Activated CD8-positive, alpha-beta memory T cell treated with anti-CD3 and anti-CD28 coated beads for 4 hours (primary cell): Measurements from ENCODE around the gene CXXC5.

Experiments used
- DNase-seq, 2 donors: peaks; one replicate each; pipeline ENCODE4 v3.0.0-alpha.2; 2020; ENCODE audit warnings: low read depth in 2 of 2

Gene CXXC5

GRCh38 chr5:139638736-139639618, 9.2 kb upstream of the CXXC5 start:
- DNase-seq, result no peak

- DNase-seq, result no peak
Measured at GRCh38 chr5:139639619-139640380, 8.3 kb upstream of the CXXC5 start.

- no peak for DNase-seq
Measured at GRCh38 chr5:139640421-139641115, 7.6 kb upstream of the CXXC5 start.

- DNase-seq, result no peak
Measured at GRCh38 chr5:139641116-139642080, 6.8 kb upstream of the CXXC5 start.

- no peak for DNase-seq
Measured at GRCh38 chr5:139642213-139642612, 5.9 kb upstream of the CXXC5 start.

- no peak for DNase-seq
Measured at GRCh38 chr5:139642891-139643871, 5.0 kb upstream of the CXXC5 start.

- DNase-seq, result no peak
Measured at GRCh38 chr5:139644001-139644456, 4.1 kb upstream of the CXXC5 start.

- DNase-seq, result no peak
Measured at GRCh38 chr5:139644646-139645429, 3.3 kb upstream of the CXXC5 start.

GRCh38 chr5:139645430-139645871, 2.7 kb upstream of the CXXC5 start:
- no peak for DNase-seq

- DNase-seq, result no peak
Measured at GRCh38 chr5:139646111-139646510, 2.0 kb upstream of the CXXC5 start.

- no peak for DNase-seq
Measured at GRCh38 chr5:139646912-139647505, 1.1 kb upstream of the CXXC5 start.

- no peak for DNase-seq
Measured at GRCh38 chr5:139647506-139648204, 494 bp upstream of the CXXC5 start.

- DNase-seq, result no peak
Measured at GRCh38 chr5:139649082-139649991, 1.2 kb downstream of the CXXC5 start.

GRCh38 chr5:139650031-139650688, 2.0 kb downstream of the CXXC5 start:
- DNase-seq, result no peak

- no peak for DNase-seq
Measured at GRCh38 chr5:139650689-139651042, 2.5 kb downstream of the CXXC5 start.

- DNase-seq, result no peak
Measured at GRCh38 chr5:139651043-139651834, 3.1 kb downstream of the CXXC5 start.
